Kidney glomerular epithelial cell (primary cell): Measurements from ENCODE around the gene KCNIP1.

Experiments used
- DNase-seq: peaks from one replicate; lab custom pipeline; 2025; lab: John Stamatoyannopoulos, UW

KCNIP1 gene

GRCh38 chr5:170508660-170509347, 5.0 kb downstream of the KCNIP1 start:
- DNase-seq, result peak; percentile 53

- DNase-seq, result no peak
These were observed 5.5 kb downstream of the KCNIP1 start for GRCh38 chr5:170509348-170509660.

- no peak for DNase-seq
These were observed 6.3 kb downstream of the KCNIP1 start for GRCh38 chr5:170510126-170510525.

- no peak for DNase-seq
These were observed 6.7 kb downstream of the KCNIP1 start for GRCh38 chr5:170510559-170510958.

GRCh38 chr5:170511551-170512258, 7.9 kb downstream of the KCNIP1 start:
- DNase-seq, result no peak

GRCh38 chr5:170513856-170514525, 10.2 kb downstream of the KCNIP1 start:
- no peak for DNase-seq

- no peak for DNase-seq
These were observed 13.6 kb downstream of the KCNIP1 start for GRCh38 chr5:170517411-170517810.

- no peak for DNase-seq
These were observed 14.5 kb downstream of the KCNIP1 start for GRCh38 chr5:170518277-170518676.

- DNase-seq, result no peak
These were observed 15.7 kb downstream of the KCNIP1 start for GRCh38 chr5:170519549-170519948.

GRCh38 chr5:170520372-170520771, 16.6 kb downstream of the KCNIP1 start:
- DNase-seq, result no peak

GRCh38 chr5:170522211-170523141, 18.7 kb downstream of the KCNIP1 start:
- peak; percentile 95 for DNase-seq

- peak; percentile 35 for DNase-seq
These were observed 19.3 kb downstream of the KCNIP1 start for GRCh38 chr5:170523142-170523551.

GRCh38 chr5:170523830-170524229, 20.0 kb downstream of the KCNIP1 start:
- DNase-seq, result no peak

GRCh38 chr5:170524576-170524975, 20.8 kb downstream of the KCNIP1 start:
- no peak for DNase-seq

GRCh38 chr5:170525470-170526211, 21.8 kb downstream of the KCNIP1 start:
- DNase-seq, result no peak

GRCh38 chr5:170527991-170528390, 24.2 kb downstream of the KCNIP1 start:
- DNase-seq, result no peak

GRCh38 chr5:170528976-170529375, 25.2 kb downstream of the KCNIP1 start:
- DNase-seq, result no peak

GRCh38 chr5:170532935-170533334, 29.1 kb downstream of the KCNIP1 start:
- no peak for DNase-seq

- DNase-seq, result no peak
These were observed 29.6 kb downstream of the KCNIP1 start for GRCh38 chr5:170533383-170533782.

GRCh38 chr5:170534177-170534576, 30.4 kb downstream of the KCNIP1 start:
- no peak for DNase-seq

- no peak for DNase-seq
These were observed 31.1 kb downstream of the KCNIP1 start for GRCh38 chr5:170534941-170535340.
